K562 (cell line): Measurements from ENCODE around the gene NUP210. TPM values are rescaled to one million over a fixed set of nuclear protein-coding genes. Genes with fewer than 3 reads are reported as not detected.

Experiments
- ARID1B ChIP-seq: fragments of 450-650 bp; IDR thresholded peaks from 2 replicates; pipeline ENCODE4 v1.6.1; 2016; ENCODE audit warnings: antibody characterized with exemption, mild to moderate bottlenecking, inconsistent platforms
- ATF1 ChIP-seq, 2 experiments: fragments of 450-650 bp in 1 of 2; IDR thresholded peaks; 2 replicates each; pipeline ENCODE4 v1.6.1; 2016; ENCODE audit warnings: missing compliant biosample characterization in 1 of 2, missing genetic modification characterization in 1 of 2
- ATF6 ChIP-seq: sonication (generic); formaldehyde crosslinking; IDR thresholded peaks from 2 replicates; pipeline ENCODE4 v1.4.0; 2020; ENCODE audit warnings: mild to moderate bottlenecking, missing genetic modification reagents
- ELF2 ChIP-seq: fragments of 250-450 bp; sonication (Bioruptor Pico); IDR thresholded peaks from 2 replicates; pipeline ENCODE4 v1.5.0; 2021; ENCODE audit warnings: mild to moderate bottlenecking
- ELK3 ChIP-seq: fragments of 450-650 bp; formaldehyde crosslinking; IDR thresholded peaks from 2 replicates; pipeline ENCODE4 v1.4.0; 2020; ENCODE audit warnings: mild to moderate bottlenecking
- ETV5 ChIP-seq: sonication (generic); formaldehyde crosslinking; IDR thresholded peaks from 2 replicates; pipeline ENCODE4 v1.4.0; 2020; ENCODE audit warnings: low read depth, mild to moderate bottlenecking, missing genetic modification reagents
- EWSR1 ChIP-seq: fragments of 450-650 bp; IDR thresholded peaks from 2 replicates; pipeline ENCODE4 v1.6.1; 2018; ENCODE audit warnings: borderline replicate concordance, mild to moderate bottlenecking, low read depth, moderate library complexity; ENCODE audit not compliant: partially characterized antibody
- HMG20B ChIP-seq: fragments of 250-450 bp; sonication (Bioruptor Pico); IDR thresholded peaks from 2 replicates; pipeline ENCODE4 v1.5.0; 2021; ENCODE audit warnings: mild to moderate bottlenecking
- MBD1 ChIP-seq: fragments of 250-450 bp; sonication (Bioruptor Pico); IDR thresholded peaks from 2 replicates; pipeline ENCODE4 v1.8.0; 2022; ENCODE audit warnings: inconsistent platforms
- MCM7 ChIP-seq, 2 experiments: fragments of 450-650 bp; IDR thresholded peaks; 2 replicates each; pipeline ENCODE4 v1.6.1; 2016 to 2018
- NR4A1 ChIP-seq, 2 experiments: fragments of 250-450 bp in 1 of 2; fragments of 450-650 bp in 1 of 2; sonication (Bioruptor Pico) in 1 of 2; IDR thresholded peaks; 2 replicates each; pipeline versions ENCODE4 v1.4.0 to v1.6.1; 2016 to 2020; ENCODE audit warnings: mild to moderate bottlenecking in 2 of 2, missing compliant biosample characterization in 1 of 2, missing genetic modification characterization in 1 of 2, moderate library complexity in 1 of 2
- PCBP1 ChIP-seq: fragments of 200-400 bp; formaldehyde crosslinking; IDR thresholded peaks from 2 replicates; pipeline ENCODE4 v1.6.1; 2018; ENCODE audit warnings: mild to moderate bottlenecking, low read depth, low read length; ENCODE audit not compliant: poor library complexity, severe bottlenecking
- SIN3A ChIP-seq, 2 experiments: fragments of 150-350 bp in 1 of 2; IDR thresholded peaks; 2 replicates each; pipeline ENCODE4 v1.6.1; 2011 to 2016; ENCODE audit warnings: borderline replicate concordance in 2 of 2, low read depth in 2 of 2, low read length in 2 of 2, mild to moderate bottlenecking in 2 of 2, moderate library complexity in 2 of 2; ENCODE audit not compliant: control insufficient read depth in 1 of 2
- SIN3B ChIP-seq: fragments of 450-650 bp; IDR thresholded peaks from 2 replicates; pipeline ENCODE4 v1.6.1; 2017; ENCODE audit warnings: low read depth, mild to moderate bottlenecking, moderate library complexity
- SPI1 ChIP-seq: IDR thresholded peaks from 2 replicates; pipeline ENCODE4 v1.6.1; 2011; ENCODE audit warnings: low read depth, low read length, control low read depth, borderline replicate concordance
- SUPT5H ChIP-seq: fragments of 450-650 bp; IDR thresholded peaks from 2 replicates; pipeline ENCODE4 v1.6.1; 2016
- TEAD2 ChIP-seq: fragments of 450-650 bp; IDR thresholded peaks from 2 replicates; pipeline ENCODE4 v1.6.1; 2016; ENCODE audit warnings: missing genetic modification characterization, control low read depth, missing compliant biosample characterization
- ZBTB34 ChIP-seq: fragments of 250-450 bp; sonication (Bioruptor Pico); IDR thresholded peaks from 2 replicates; pipeline ENCODE4 v1.8.0; 2021; ENCODE audit warnings: mild to moderate bottlenecking, moderate library complexity
- ZC3H8 ChIP-seq: fragments of 450-650 bp; IDR thresholded peaks from 2 replicates; pipeline ENCODE4 v1.6.1; 2017
- ZNF165 ChIP-seq: fragments of 250-450 bp; sonication (Bioruptor Pico); IDR thresholded peaks from 2 replicates; pipeline ENCODE4 v1.4.0; 2020; ENCODE audit warnings: borderline replicate concordance
- ZNF311 ChIP-seq: fragments of 250-450 bp; sonication (Bioruptor Pico); IDR thresholded peaks from 2 replicates; pipeline ENCODE4 v1.4.0; 2020; ENCODE audit warnings: mild to moderate bottlenecking, moderate library complexity
- ZNF695 ChIP-seq: fragments of 450-650 bp; formaldehyde crosslinking; IDR thresholded peaks from 2 replicates; pipeline ENCODE4 v1.4.0; 2020; ENCODE audit warnings: mild to moderate bottlenecking, moderate library complexity
- ZNF766 ChIP-seq: fragments of 200-800 bp; sonication (Bioruptor generic); conservative IDR thresholded peaks from 2 replicates; pipeline ENCODE4 v1.6.1; 2016; ENCODE audit warnings: missing genetic modification characterization, missing compliant biosample characterization
- ZZZ3 ChIP-seq: fragments of 450-650 bp; IDR thresholded peaks from 2 replicates; pipeline ENCODE4 v1.6.1; 2016; ENCODE audit warnings: antibody characterized with exemption, mild to moderate bottlenecking, moderate library complexity
- polyA plus RNA-seq, 8 experiments: library from polyadenylated mRNA; depleted of rRNA in 4 of 8; stranded (reverse) in 5 of 8; unstranded in 3 of 8; fragments of >200 nt; fragmentation: Nextera tagmentation in 2 of 8; fragmentation: Illumina TruSeq in 1 of 8; extraction: Ambion mirVana in 2 of 8; extraction: Trizol in 1 of 8; gene quantifications; 2 replicates each; pipeline versions ENCODE4 v1.2.1 to v1.2.3, GENCODE V29; 2011 to 2014; ENCODE audit warnings: inconsistent platforms in 1 of 8, missing spikeins in 1 of 8
- total RNA-seq, 7 experiments: library from RNA; depleted of rRNA in 6 of 7; stranded (reverse); fragments of >200 nt in 6 of 7; fragmentation: Illumina TruSeq in 2 of 7; extraction: Trizol in 2 of 7; gene quantifications; 2 replicates each; pipeline versions ENCODE4 v1.2.1 to v1.2.3, GENCODE V29; 2011 to 2021; ENCODE audit warnings: low replicate concordance in 1 of 7

The NUP210 gene
- total and polyA plus RNA-seq, 9 of the 15 experiments (the other 6 are each of a cell fraction or from before 2014, with no cell fraction given): 1.2 to 138 (median 44.0) TPM

- peak; percentile 93 for TF ChIP-seq SPI1
- TF ChIP-seq SUPT5H: 0 out of 2 replicates have a peak, but pooled peaks have one; percentile 54
- TF ChIP-seq ZNF165: no peak
- TF ChIP-seq SIN3A (IDR thresholded peaks at IDR 0.05; ENCODE audit: borderline replicate concordance in 2 of 2, control insufficient read depth in 1 of 2, low read depth in 2 of 2, low read length in 2 of 2): no peak
- no peak for TF ChIP-seq ZC3H8
- TF ChIP-seq NR4A1 (CRISPR knock-in tag; IDR thresholded peaks at IDR 0.05): no peak
- TF ChIP-seq NR4A1 (tag; IDR thresholded peaks at IDR 0.05): peak; percentile 80; the same call in 1 of the 2 replicates
- TF ChIP-seq ATF6 (CRISPR knock-in tag): no peak
- TF ChIP-seq ARID1B: peak; percentile 83
- no peak for TF ChIP-seq MCM7 (IDR thresholded peaks at IDR 0.05)
- no peak for TF ChIP-seq ZNF311 (CRISPR knock-in tag)
- TF ChIP-seq EWSR1: no peak
- no peak for TF ChIP-seq ZNF695
- TF ChIP-seq MBD1 (CRISPR knock-in tag): no peak
- TF ChIP-seq HMG20B (CRISPR knock-in tag): no peak
- TF ChIP-seq ZZZ3: no peak
- TF ChIP-seq ELK3: no peak
- no peak for TF ChIP-seq ZBTB34 (CRISPR knock-in tag)
- no peak for TF ChIP-seq ZNF766 (CRISPR knock-in tag)
- TF ChIP-seq PCBP1: no peak
- TF ChIP-seq TEAD2 (tag): no peak
- TF ChIP-seq ATF1 (CRISPR knock-in tag; IDR thresholded peaks at IDR 0.05): no peak
- TF ChIP-seq ATF1 (tag; IDR thresholded peaks at IDR 0.05): 0 out of 2 replicates have a peak, but pooled peaks have one; percentile 8
- TF ChIP-seq ELF2 (CRISPR knock-in tag): no peak
- no peak for TF ChIP-seq SIN3B
- peak; percentile 45; the same call in 1 of the 2 replicates for TF ChIP-seq ETV5 (CRISPR knock-in tag)
Measured at GRCh38 chr3:13352621-13353131, 67.4 kb downstream of the NUP210 start (continued).
